ENCODE measurements around the gene CENPT.
"Not testable (repeated sequence)": the region's sequence is repeated elsewhere in the genome, so short reads cannot be mapped to it uniquely, and the experiment has no call there.

Gene CENPT

DNA sequence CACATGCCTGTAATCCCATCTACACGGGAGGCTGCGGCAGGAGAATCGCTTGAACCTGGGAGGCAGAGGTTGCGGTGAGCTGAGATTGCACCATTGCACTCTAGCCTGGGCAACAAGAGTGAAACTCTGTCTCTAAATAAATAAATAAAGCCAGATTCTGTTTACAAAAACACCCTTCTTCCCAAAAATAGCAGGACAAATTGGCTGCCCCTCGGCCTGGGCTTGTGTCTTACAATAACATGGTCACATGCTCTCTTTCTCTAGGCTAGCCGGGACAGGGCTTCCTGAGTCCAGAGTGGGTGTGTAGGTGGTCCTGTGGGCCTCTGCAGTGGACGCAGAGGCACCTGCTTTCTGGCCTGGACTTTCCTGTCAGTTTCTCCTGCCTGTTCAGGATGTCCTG lies 22.2 kb upstream of the CENPT start:
- no peak for DNase-seq (ENCODE audit: low read depth)
- no peak overlapping the region for H3K4me3 ChIP-seq (ENCODE audit: low read depth, low read length)
- TF ChIP-seq, protein P1, sequence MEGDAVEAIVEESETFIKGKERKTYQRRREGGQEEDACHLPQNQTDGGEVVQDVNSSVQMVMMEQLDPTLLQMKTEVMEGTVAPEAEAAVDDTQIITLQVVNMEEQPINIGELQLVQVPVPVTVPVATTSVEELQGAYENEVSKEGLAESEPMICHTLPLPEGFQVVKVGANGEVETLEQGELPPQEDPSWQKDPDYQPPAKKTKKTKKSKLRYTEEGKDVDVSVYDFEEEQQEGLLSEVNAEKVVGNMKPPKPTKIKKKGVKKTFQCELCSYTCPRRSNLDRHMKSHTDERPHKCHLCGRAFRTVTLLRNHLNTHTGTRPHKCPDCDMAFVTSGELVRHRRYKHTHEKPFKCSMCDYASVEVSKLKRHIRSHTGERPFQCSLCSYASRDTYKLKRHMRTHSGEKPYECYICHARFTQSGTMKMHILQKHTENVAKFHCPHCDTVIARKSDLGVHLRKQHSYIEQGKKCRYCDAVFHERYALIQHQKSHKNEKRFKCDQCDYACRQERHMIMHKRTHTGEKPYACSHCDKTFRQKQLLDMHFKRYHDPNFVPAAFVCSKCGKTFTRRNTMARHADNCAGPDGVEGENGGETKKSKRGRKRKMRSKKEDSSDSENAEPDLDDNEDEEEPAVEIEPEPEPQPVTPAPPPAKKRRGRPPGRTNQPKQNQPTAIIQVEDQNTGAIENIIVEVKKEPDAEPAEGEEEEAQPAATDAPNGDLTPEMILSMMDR (IDR thresholded peaks at IDR 0.05; ENCODE audit: control insufficient read depth, extremely low read depth, insufficient read depth): no peak

DNA sequence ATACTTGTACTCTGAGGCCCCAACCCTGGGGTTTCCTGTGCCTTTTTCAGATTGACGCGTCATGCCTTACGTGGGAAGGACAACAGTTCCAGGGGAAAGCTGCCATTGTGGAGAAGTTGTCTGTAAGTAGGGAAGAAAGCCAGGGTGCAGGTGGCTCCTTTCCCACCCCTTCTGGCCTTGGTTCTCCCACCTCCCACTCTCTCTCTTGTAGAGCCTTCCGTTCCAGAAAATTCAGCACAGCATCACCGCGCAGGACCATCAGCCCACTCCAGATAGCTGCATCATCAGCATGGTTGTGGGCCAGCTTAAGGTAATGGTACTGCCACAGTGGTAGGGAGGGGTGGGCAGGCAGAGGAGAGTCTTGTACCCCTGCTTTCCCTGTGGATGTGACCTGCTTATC lies 20.8 kb upstream of the CENPT start:
- DNase-seq (ENCODE audit: low read depth): no peak
- TF ChIP-seq, protein P1 (IDR thresholded peaks at IDR 0.05; ENCODE audit: control insufficient read depth, extremely low read depth, insufficient read depth): no peak
- no peak overlapping the region for H3K4me3 ChIP-seq (ENCODE audit: low read depth, low read length)

DNA sequence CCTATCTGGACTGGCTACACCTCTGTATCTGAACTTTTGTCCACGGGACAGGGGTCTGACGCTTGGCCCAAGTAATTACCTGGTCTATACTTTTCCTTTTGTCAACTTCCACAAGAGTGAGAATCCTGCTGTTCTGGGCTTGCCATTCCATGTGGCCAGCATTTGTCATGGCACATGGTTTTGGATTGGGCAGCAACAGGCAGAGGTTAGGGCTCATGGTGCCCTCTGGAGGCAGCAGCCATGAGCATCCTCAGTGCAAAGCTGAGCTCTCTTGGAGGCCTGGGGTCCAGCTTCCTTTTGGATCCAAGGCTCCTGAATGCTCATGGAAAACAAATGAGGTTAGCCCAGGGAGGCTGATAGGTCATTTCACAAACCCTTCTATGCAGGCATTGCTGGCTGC lies 17.8 kb upstream of the CENPT start:
- H3K4me3 ChIP-seq (ENCODE audit: low read depth, low read length): no peak overlapping the region
- no peak for DNase-seq (ENCODE audit: low read depth)
- TF ChIP-seq, protein P1 (IDR thresholded peaks at IDR 0.05; ENCODE audit: control insufficient read depth, extremely low read depth, insufficient read depth): peak; percentile 55

DNA sequence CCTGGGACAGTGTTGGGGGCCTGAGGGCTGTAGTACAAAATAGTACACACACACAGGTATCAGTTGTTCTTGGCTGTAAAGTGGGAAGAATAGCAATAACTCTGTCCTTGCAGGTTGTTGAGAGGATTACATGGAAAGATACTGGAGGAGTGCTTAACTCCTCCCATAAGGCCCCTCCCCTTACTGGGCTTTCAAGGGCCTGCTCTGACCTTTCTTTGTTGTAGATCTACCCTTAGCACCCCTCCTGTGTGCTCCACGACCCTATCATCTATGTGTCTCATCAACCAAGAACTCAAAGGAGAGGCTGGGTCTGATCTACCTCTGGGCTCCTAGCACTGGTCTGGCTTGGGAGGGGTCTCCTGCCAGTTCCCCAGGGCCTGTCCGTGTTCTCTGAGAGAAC lies 17.1 kb upstream of the CENPT start:
- no peak overlapping the region for H3K4me3 ChIP-seq (ENCODE audit: low read depth, low read length)
- TF ChIP-seq, protein P1 (IDR thresholded peaks at IDR 0.05; ENCODE audit: control insufficient read depth, extremely low read depth, insufficient read depth): no peak
- DNase-seq (ENCODE audit: low read depth): no peak

DNA sequence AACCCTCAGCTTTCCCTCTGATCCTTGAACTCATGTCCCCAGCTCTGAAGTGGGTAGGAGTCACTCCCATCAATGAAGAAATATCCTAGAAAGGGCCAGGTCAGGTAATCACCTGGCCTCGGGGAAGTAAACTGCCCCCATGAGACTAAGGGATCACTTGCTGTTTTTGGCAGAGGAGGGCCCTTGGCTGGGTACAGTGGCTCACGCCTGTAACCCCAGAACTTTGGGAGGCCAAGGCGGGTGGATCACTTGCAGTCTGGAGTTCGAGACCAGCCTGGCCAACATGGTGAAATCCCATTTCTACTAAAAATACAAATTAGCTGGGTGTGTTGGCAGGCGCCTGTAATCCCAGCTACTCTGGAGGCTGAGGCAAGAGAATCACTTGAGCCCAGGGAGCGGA lies 16.6 kb upstream of the CENPT start:
- DNase-seq (ENCODE audit: low read depth); H3K4me3 ChIP-seq (ENCODE audit: low read depth, low read length): not testable (repeated sequence)

DNA sequence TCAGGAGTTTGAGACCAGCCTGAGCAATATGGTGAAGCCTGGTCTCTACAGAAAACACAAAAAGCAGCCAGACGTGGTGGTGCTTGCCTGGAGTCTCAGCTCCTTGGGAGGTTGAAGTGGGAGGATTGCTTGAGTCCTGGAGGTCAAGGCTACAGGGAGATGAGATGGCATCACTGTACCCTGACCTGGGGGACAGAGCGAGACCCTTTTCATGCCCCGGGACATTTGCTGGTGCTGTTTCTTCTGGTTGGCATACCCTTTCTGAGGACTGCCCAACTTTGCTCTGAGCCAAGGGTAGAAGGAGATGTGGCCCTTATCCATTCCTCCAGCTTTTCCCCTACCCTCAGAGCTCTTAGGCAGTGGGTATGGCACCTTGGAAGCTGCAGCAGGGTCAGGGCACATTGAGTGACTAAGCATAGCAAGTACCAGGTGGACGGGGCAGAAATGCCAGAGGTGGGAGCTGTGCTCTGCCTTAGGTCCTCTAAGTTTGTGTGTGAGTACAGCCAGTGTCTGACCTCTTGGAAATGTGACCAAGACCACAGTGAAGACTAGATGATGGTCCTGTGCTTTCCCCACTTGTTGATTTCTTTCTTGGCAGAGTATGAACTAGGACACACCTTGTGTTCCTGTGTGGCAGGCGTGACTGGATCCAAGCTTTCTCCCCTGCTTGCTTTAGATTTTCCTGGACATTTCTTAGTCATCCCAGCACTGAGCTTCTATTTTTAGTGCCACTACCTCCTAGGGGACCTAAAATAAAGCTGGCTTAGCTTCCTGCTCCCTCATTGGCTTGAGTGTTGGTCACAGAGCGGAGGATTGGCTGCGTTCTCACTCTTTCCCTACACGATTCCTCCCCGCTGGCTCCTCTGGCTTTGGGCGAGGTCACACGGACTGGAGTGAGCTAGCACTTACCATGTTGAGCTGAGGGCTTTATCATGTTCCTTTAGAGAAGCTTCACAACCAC lies 15.4 kb upstream of the CENPT start:
- H3K4me3 ChIP-seq (ENCODE audit: low read depth, low read length): no peak overlapping the region
- no peak for DNase-seq (ENCODE audit: low read depth)
- TF ChIP-seq, protein P1 (IDR thresholded peaks at IDR 0.05; ENCODE audit: control insufficient read depth, extremely low read depth, insufficient read depth): no peak

DNA sequence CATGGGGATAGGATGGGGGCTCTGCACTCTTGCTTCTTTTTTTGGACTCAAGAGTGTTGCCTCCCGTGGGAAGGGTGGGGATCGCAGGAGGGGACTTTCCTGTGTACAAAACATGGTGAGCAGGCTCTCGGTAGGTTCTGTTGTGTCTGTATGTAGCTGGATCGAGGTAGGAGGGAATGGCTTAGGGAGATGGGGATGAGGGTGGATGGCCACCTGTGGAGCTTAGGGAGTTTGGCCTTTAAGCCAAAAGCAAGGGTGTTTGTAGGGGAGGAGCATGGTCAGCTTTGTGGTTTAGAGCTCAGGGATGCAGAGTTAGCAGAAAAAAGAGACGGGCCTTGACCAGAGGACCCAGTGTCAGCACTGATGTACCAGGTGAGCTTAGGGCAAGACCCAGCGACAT lies 14.4 kb upstream of the CENPT start:
- TF ChIP-seq, protein P1 (IDR thresholded peaks at IDR 0.05; ENCODE audit: control insufficient read depth, extremely low read depth, insufficient read depth): no peak
- no peak overlapping the region for H3K4me3 ChIP-seq (ENCODE audit: low read depth, low read length)
- no peak for DNase-seq (ENCODE audit: low read depth)

Measured in LNCaP clone FGC (cell line).